Adrenal gland (tissue), 12 donors: ENCODE data around the gene MBLAC1. TPM values are rescaled to one million over a fixed set of nuclear protein-coding genes. Genes with fewer than 3 reads are reported as not detected.
"Not testable (repeated sequence)": the region's sequence is repeated elsewhere in the genome, so short reads cannot be mapped to it uniquely, and the experiment has no call there.

ENCODE experiments used
- DNase-seq, 7 donors: peaks; one replicate each; pipeline ENCODE4 v3.0.0-alpha.2; 2019 to 2020
- H3K27ac ChIP-seq, 5 donors: fragments of 200-600 bp; sonication (generic) in 4 of 5; 1 replicate in 3 of 5; 2 replicates in 2 of 5; pipeline versions ENCODE4 v1.5.1 to v1.8.0; 2016 to 2020; ENCODE audit warnings: mild to moderate bottlenecking in 1 of 5
- H3K27me3 ChIP-seq: fragments of 200-600 bp; 2 replicates; pipeline ENCODE4 v1.8.0; 2021
- H3K36me3 ChIP-seq, 2 donors: fragments of 200-600 bp; replicated peaks in 1 of 2; 1 replicate in 1 of 2; 2 replicates in 1 of 2; pipeline versions ENCODE4 v1.5.1 to v1.8.0; 2018 to 2022
- H3K4me1 ChIP-seq, 2 donors: fragments of 200-600 bp; replicated peaks in 1 of 2; 1 replicate in 1 of 2; 2 replicates in 1 of 2; pipeline versions ENCODE4 v1.5.1 to v1.8.0; 2018 to 2021
- H3K4me3 ChIP-seq, 4 donors: fragments of 200-600 bp; sonication (generic) in 3 of 4; one replicate each; pipeline ENCODE4 v1.5.1; 2016 to 2018
- H3K9me3 ChIP-seq, 3 donors: fragments of 200-600 bp; sonication (generic) in 1 of 3; replicated peaks in 1 of 3; 1 replicate in 2 of 3; 2 replicates in 1 of 3; pipeline versions ENCODE4 v1.5.1 to v1.8.0; 2016 to 2021
- CTCF ChIP-seq, 6 experiments: fragments of 450-650 bp in 4 of 6; fragments of 200-600 bp in 2 of 6; sonication (generic) in 1 of 6; IDR thresholded peaks; 1 replicate in 5 of 6; 2 replicates in 1 of 6; pipeline versions ENCODE4 v1.5.1 to v1.8.0; 2016 to 2021; ENCODE audit warnings: antibody characterized with exemption in 6 of 6, mild to moderate bottlenecking in 2 of 6, moderate library complexity in 1 of 6
- POLR2A ChIP-seq, 2 donors: fragments of 450-650 bp; IDR thresholded peaks; one replicate each; pipeline ENCODE4 v1.6.1; 2017; ENCODE audit warnings: antibody characterized with exemption in 2 of 2, mild to moderate bottlenecking in 2 of 2, moderate library complexity in 1 of 2
- WGBS, 4 donors: extraction: QIAGEN DNeasy Blood & Tissue Kit in 2 of 4; methylation state at CpG; one replicate each; pipeline versions ENCODE4 v1.1.5 to v1.1.7; 2013 to 2017; 5-methylcytosine and 5-hydroxymethylcytosine counted together
- intact Hi-C, 2 donors: fragments of 100-400 bp; cut with DNase I; formaldehyde crosslinking; loops; one replicate each; pipeline versions ENCODE4 v1.14.1 to v1.15.0; 2022 to 2023
- polyA plus RNA-seq, 3 donors: library from polyadenylated mRNA; stranded (reverse); fragments of 200-250 nt in 2 of 3; fragments of 350-450 nt in 1 of 3; fragmentation: Illumina TruSeq in 1 of 3; extraction: RNeasy Lipid Tissue Mini Kit (QIAGEN cat#74804) in 1 of 3; gene quantifications; one replicate each; pipeline ENCODE4 v1.2.3, GENCODE V29; 2013 to 2014
- total RNA-seq, 9 donors: library from RNA; depleted of rRNA in 4 of 9; stranded (reverse); fragments of >200 nt in 4 of 9; fragments of 120-200 nt in 1 of 9; fragmentation: NEBNext Ultra II Directional in 1 of 9; extraction: Animal tissue kit (Norgen Biotek cat#: 25700) in 1 of 9; gene quantifications; one replicate each; pipeline versions ENCODE4 v1.1.0 to v1.2.4, GENCODE V29; 2013 to 2023
- donor health status: healthy with polysubstance abuse.
- donor health status: Bipolar disorder and iron deficiency.
- donor health status: DM: yes; HTN: yes; CAD: no.
- donor health status: DM: no; HTN: no; CAD: no.
- donor health status: DM: no; HTN: no; CAD: no.
- donor health status: DM: yes; HTN: yes; CAD: no.

Gene MBLAC1
- total and polyA plus RNA-seq, 12 donors, result 0.38 to 7.0 (median 3.4) TPM

- Histone ChIP-seq H3K27ac (no peak overlapping the region), H3K4me1 (no peaks in the 10 kb centered on the region), H3K36me3 (no peaks in the 10 kb centered on the region), H3K4me3 (no peak overlapping the region), H3K27me3 (no peaks in the 10 kb centered on the region), H3K9me3 (no peaks in the 10 kb centered on the region)
- 59 to 73% (median 72%) methylated on average over 3 of the region's 3 CpGs for WGBS, 4 donors
- no peak for TF ChIP-seq POLR2A (IDR thresholded peaks at IDR 0.05)
- TF ChIP-seq CTCF (IDR thresholded peaks at IDR 0.05), result no peak
- intact Hi-C loops, result no loop called here
- no peak for DNase-seq
Observed at GRCh38 chr7:100141555-100141949, 14.8 kb downstream of the MBLAC1 start.

- Histone ChIP-seq H3K4me1 (no peaks in the 10 kb centered on the region), H3K27ac (no peak overlapping the region), H3K36me3 (no peaks in the 10 kb centered on the region), H3K4me3 (no peak overlapping the region), H3K27me3 (no peaks in the 10 kb centered on the region), H3K9me3 (no peaks in the 10 kb centered on the region)
- no peak for DNase-seq
- intact Hi-C loops, result no loop called here
- 84 to 89% (median 85%) methylated on average over 3 of the region's 3 CpGs for WGBS, 4 donors
- TF ChIP-seq POLR2A (IDR thresholded peaks at IDR 0.05) (no peak), CTCF (IDR thresholded peaks at IDR 0.05) (no peak)
Observed at GRCh38 chr7:100142461-100142860, 15.7 kb downstream of the MBLAC1 start.

GRCh38 chr7:100146350-100146749 lies 19.6 kb downstream of the MBLAC1 start:
- Histone ChIP-seq H3K4me1 (peaks cover 0 to 16% of the 10 kb centered on the region in 2 donors), H3K27ac (peak overlapping the region in 1 of 5 donors; percentile 38)
- peak in 3 of 7 donors; percentile 56 to 75 (median 59) for DNase-seq
- H3K36me3 ChIP-seq, H3K9me3 ChIP-seq, H3K4me3 ChIP-seq, H3K27me3 ChIP-seq, intact Hi-C loops: not testable (repeated sequence)
- WGBS, 4 donors, result 59 to 77% (median 65%) methylated on average over 4 of the region's 4 CpGs

GRCh38 chr7:100147278-100147677 lies 20.5 kb downstream of the MBLAC1 start:
- H3K27ac ChIP-seq, result no peak overlapping the region
- peaks cover 0 to 16% of the 10 kb centered on the region in 2 donors for H3K4me1 ChIP-seq
- H3K9me3 ChIP-seq, result no peaks in the 10 kb centered on the region
- H3K4me3 ChIP-seq, result no peak overlapping the region
- TF ChIP-seq CTCF (IDR thresholded peaks at IDR 0.05), result no peak
- TF ChIP-seq POLR2A (IDR thresholded peaks at IDR 0.05), result no peak
- intact Hi-C loops, result no loop called here
- DNase-seq, result no peak
- H3K27me3 ChIP-seq, result no peaks in the 10 kb centered on the region
- H3K36me3 ChIP-seq, result no peaks in the 10 kb centered on the region
- WGBS, 4 donors, result 91 to 95% (median 92%) methylated on average over 2 of the region's 2 CpGs

GRCh38 chr7:100148225-100148558 lies 21.4 kb downstream of the MBLAC1 start:
- no peak for DNase-seq
- Histone ChIP-seq H3K27ac (peak overlapping the region in 2 of 5 donors; percentile 68 to 69), H3K36me3 (peaks cover 0 to 2% of the 10 kb centered on the region in 2 donors), H3K4me1 (peaks cover 0 to 16% of the 10 kb centered on the region in 2 donors), H3K4me3 (peak overlapping the region in 1 of 4 donors; percentile 76), H3K9me3 (no peaks in the 10 kb centered on the region), H3K27me3 (no peaks in the 10 kb centered on the region)
- WGBS, 4 donors, result 8 to 15% (median 12%) methylated on average over 14 of the region's 14 CpGs
- intact Hi-C loops, result no loop called here
- TF ChIP-seq POLR2A (IDR thresholded peaks at IDR 0.05), result no peak
- no peak for TF ChIP-seq CTCF (IDR thresholded peaks at IDR 0.05)
